Mucosa of rectum (tissue), 2 donors: ENCODE measurements around the gene FAM227B.
"Not testable (repeated sequence)": the region's sequence is repeated elsewhere in the genome, so short reads cannot be mapped to it uniquely, and the experiment has no call there.

Experiments
- H3K27ac ChIP-seq, 2 donors: one replicate each; pipeline ENCODE4 v1.7.0; 2013; ENCODE audit warnings: inconsistent platforms in 2 of 2, low read depth in 2 of 2, low read length in 2 of 2
- H3K27me3 ChIP-seq, 2 donors: one replicate each; pipeline ENCODE4 v1.7.0; 2013; ENCODE audit warnings: low read length in 2 of 2; ENCODE audit not compliant: control insufficient read depth in 2 of 2, insufficient read depth in 2 of 2
- H3K36me3 ChIP-seq, 2 donors: one replicate each; pipeline ENCODE4 v1.7.0; 2013; ENCODE audit warnings: low read length in 2 of 2; ENCODE audit not compliant: control insufficient read depth in 2 of 2, insufficient read depth in 2 of 2
- H3K4me1 ChIP-seq, 2 donors: one replicate each; pipeline ENCODE4 v1.7.0; 2013; ENCODE audit warnings: low read length in 2 of 2, mild to moderate bottlenecking in 1 of 2; ENCODE audit not compliant: control insufficient read depth in 2 of 2, insufficient read depth in 2 of 2
- H3K4me3 ChIP-seq, 2 donors: one replicate each; pipeline ENCODE4 v1.7.0; 2013; ENCODE audit warnings: low read length in 2 of 2
- H3K9ac ChIP-seq, 2 donors: one replicate each; pipeline ENCODE4 v1.7.0; 2013; ENCODE audit warnings: low read length in 2 of 2, low read depth in 1 of 2, mild to moderate bottlenecking in 1 of 2
- H3K9me3 ChIP-seq, 2 donors: one replicate each; pipeline ENCODE4 v1.7.0; 2013; ENCODE audit warnings: low read length in 2 of 2; ENCODE audit not compliant: control insufficient read depth in 2 of 2
- donor health status: healthy.
- donor health status: Normal muscosa, but diverticular disease.

FAM227B gene

DNA sequence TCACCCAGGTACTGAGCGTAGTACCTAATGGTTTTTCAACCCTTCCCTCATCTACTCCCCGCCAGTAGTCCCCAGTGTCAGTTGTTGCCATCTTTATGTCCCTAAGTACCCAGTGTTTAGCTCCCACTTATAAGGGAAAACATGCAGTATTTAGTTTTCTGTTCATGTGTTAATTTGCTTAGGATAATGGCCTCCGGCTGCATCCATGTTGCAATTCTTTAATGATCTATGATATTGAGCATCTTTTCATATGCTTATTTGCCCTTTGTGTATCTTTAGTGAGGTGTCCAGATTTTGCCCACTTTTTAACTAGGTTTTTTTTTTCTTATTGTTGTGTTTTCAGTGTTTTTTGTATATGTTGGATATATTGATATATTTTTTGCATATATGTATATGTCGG lies 142.6 kb downstream of the FAM227B start:
- H3K36me3 ChIP-seq, H3K9me3 ChIP-seq, H3K27me3 ChIP-seq: not testable (repeated sequence)

DNA sequence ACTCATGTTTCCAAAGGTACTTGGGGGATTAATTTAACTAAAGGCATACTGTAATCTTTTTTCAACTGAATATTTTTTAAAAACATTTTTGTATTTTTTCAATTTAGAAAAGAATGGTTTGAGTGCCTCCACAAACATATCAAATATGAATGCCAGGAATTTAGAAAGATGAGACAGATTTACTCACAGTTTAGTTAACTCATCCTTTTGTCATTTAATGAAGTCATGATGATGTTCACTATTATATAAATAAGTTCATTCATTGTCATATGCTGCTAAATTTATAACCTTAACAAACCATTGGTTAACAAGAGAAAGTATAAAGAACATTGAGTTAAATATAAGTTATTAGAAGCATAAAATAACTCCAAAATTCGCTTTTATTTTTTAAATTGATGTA lies 147.6 kb downstream of the FAM227B start:
- no peaks in the 10 kb centered on the region for H3K36me3 ChIP-seq
- no peak overlapping the region for H3K4me3 ChIP-seq
- no peaks in the 10 kb centered on the region for H3K9me3 ChIP-seq
- H3K9ac ChIP-seq: no peak overlapping the region
- H3K4me1 ChIP-seq: no peaks in the 10 kb centered on the region
- no peak overlapping the region for H3K27ac ChIP-seq
- no peaks in the 10 kb centered on the region for H3K27me3 ChIP-seq

More for the DNA sequence above, 142.6 kb downstream of the FAM227B start:
- H3K4me1 ChIP-seq, H3K27ac ChIP-seq, H3K9ac ChIP-seq, H3K4me3 ChIP-seq: not testable (repeated sequence)

GRCh38 chr15:49472338-49472737 lies 148.3 kb downstream of the FAM227B start:
- Histone ChIP-seq H3K27ac (no peak overlapping the region), H3K9me3 (no peaks in the 10 kb centered on the region), H3K27me3 (no peaks in the 10 kb centered on the region), H3K4me1 (no peaks in the 10 kb centered on the region), H3K4me3 (no peak overlapping the region), H3K36me3 (no peaks in the 10 kb centered on the region), H3K9ac (no peak overlapping the region)

GRCh38 chr15:49471733-49472132 lies 148.9 kb downstream of the FAM227B start:
- H3K4me1 ChIP-seq: no peaks in the 10 kb centered on the region
- no peak overlapping the region for H3K4me3 ChIP-seq
- H3K36me3 ChIP-seq: no peaks in the 10 kb centered on the region
- H3K9ac ChIP-seq: no peak overlapping the region
- H3K27me3 ChIP-seq: no peaks in the 10 kb centered on the region
- no peak overlapping the region for H3K27ac ChIP-seq
- H3K9me3 ChIP-seq: no peaks in the 10 kb centered on the region

GRCh38 chr15:49471248-49471647 lies 149.4 kb downstream of the FAM227B start:
- H3K36me3 ChIP-seq, H3K27ac ChIP-seq, H3K9ac ChIP-seq, H3K27me3 ChIP-seq, H3K4me3 ChIP-seq, H3K4me1 ChIP-seq, H3K9me3 ChIP-seq: not testable (repeated sequence)

DNA sequence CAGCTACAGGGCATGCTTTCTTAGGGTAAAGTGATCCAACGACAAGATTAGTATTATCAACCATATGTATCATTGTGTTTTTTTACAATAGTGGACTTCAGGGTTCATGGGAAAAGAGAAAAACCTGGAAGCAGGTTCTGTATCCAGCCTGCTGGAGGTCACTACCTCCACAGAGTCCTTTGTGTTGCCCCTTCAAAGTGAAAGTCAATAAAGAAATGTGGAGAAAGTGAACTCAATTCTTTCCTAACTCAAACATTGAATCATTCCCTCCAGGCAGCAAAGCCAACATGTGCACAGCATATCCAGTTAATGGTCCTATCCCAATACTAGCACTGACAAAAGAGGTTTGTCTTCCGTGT lies 152.2 kb downstream of the FAM227B start:
- Histone ChIP-seq H3K27ac (no peak overlapping the region), H3K4me3 (no peak overlapping the region), H3K9me3 (no peaks in the 10 kb centered on the region)

DNA sequence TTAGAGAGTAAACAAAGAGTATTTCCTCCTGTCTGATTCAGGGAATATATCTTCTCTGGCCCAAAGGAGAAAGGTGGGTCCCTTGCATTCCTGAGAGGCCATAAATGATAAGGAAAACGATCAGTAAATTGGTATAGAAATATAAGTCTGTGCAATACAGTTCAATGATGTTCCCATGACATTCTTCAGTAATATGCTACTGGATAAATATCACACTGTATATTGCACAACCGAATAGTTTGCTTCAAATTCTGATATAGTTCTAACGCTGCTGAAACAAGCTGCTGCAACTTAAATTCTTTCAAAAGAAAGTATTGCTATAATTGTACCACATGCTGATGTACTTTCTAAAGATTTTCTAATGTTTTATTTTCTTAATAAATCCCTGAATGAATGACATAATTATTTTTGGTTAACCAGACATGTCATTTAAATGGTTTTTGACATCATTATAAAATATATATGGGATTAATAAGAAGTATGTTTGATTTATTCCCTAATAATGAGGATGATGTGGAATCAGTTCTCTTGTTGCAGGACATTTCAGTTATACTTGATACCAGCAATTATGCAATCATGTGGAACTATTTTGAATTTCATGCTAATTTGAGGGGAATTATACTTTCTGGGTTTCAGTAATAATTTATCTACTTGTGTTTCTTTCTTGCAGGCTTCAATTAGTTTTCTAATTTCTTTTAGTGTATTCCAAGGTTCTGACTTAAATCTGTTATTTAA lies 152.7 kb downstream of the FAM227B start:
- no peaks in the 10 kb centered on the region for H3K9me3 ChIP-seq
- no peaks in the 10 kb centered on the region for H3K27me3 ChIP-seq
- no peaks in the 10 kb centered on the region for H3K4me1 ChIP-seq
- no peak overlapping the region for H3K4me3 ChIP-seq
- no peak overlapping the region for H3K27ac ChIP-seq
- no peaks in the 10 kb centered on the region for H3K36me3 ChIP-seq
- H3K9ac ChIP-seq: no peak overlapping the region

More for the DNA sequence above, 152.2 kb downstream of the FAM227B start:
- no peak overlapping the region for H3K9ac ChIP-seq
- H3K36me3 ChIP-seq: no peaks in the 10 kb centered on the region
- no peaks in the 10 kb centered on the region for H3K4me1 ChIP-seq
- H3K27me3 ChIP-seq: no peaks in the 10 kb centered on the region

- Histone ChIP-seq H3K4me1 (no peaks in the 10 kb centered on the region), H3K36me3 (no peaks in the 10 kb centered on the region), H3K9ac (no peak overlapping the region), H3K4me3 (no peak overlapping the region), H3K9me3 (no peaks in the 10 kb centered on the region), H3K27me3 (no peaks in the 10 kb centered on the region), H3K27ac (no peak overlapping the region)
These were observed 154.5 kb downstream of the FAM227B start for GRCh38 chr15:49466119-49466518.

DNA sequence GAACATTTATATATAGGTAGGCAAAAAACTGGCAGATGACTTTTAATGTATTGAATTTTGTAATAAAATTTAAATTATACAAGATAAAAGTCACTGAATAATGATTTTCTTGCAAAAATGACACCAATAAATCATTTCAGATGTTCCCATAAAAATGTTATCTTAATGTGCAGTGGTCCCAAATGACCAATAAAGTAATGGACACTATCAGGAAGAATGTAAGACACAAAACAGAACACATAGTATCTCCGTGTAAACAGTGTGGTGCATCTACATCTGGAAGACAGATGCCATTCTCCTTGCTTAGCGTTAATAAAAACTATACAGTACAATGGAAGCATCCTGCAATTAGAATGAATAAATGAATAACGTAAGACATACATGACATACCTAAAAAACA lies 156.1 kb downstream of the FAM227B start:
- no peaks in the 10 kb centered on the region for H3K27me3 ChIP-seq
- no peaks in the 10 kb centered on the region for H3K4me1 ChIP-seq
- H3K4me3 ChIP-seq: no peak overlapping the region
- H3K27ac ChIP-seq: no peak overlapping the region
- no peak overlapping the region for H3K9ac ChIP-seq
- H3K9me3 ChIP-seq: no peaks in the 10 kb centered on the region
- H3K36me3 ChIP-seq: no peaks in the 10 kb centered on the region

DNA sequence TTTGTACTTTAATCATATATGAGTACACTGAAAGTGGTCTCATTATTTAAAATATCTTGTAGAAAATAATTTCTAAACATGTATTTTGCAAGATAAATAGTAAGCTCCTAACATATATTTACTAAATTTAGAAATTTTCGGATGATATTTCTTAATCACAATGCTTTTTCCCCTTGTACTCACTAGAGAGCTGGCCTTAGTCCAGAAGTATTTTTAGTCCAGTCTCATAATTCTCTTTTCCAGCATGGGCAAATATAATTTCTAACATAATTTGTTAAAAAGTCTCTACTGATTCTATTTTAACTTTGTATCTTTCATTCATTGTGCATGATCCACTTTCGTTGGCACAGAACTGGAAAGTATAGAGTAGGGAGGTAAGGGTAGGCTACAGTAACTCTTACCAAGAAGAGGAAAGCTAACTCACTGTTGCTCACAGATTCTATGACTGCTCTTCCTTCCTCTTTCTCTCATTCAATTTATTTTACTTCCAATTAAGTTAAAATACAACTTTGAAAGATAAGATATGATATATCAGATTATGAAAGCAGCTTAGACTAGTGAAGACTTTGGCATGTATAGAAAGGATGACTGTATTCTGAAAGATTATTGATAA lies 158.3 kb downstream of the FAM227B start:
- Histone ChIP-seq H3K27me3 (no peaks in the 10 kb centered on the region), H3K9me3 (no peaks in the 10 kb centered on the region), H3K9ac (no peak overlapping the region), H3K4me3 (no peak overlapping the region), H3K36me3 (no peaks in the 10 kb centered on the region), H3K4me1 (no peaks in the 10 kb centered on the region), H3K27ac (no peak overlapping the region)
